KMS-11 (cell line): ENCODE results near the gene THRAP3.
"Not testable (repeated sequence)": the region's sequence is repeated elsewhere in the genome, so short reads cannot be mapped to it uniquely, and the experiment has no call there.

ENCODE experiments used
- H2AFZ ChIP-seq: fragments of 200-600 bp; sonication (generic); 2 replicates; pipeline ENCODE4 v1.6.1; 2016; ENCODE audit warnings: antibody characterized with exemption, mixed run types, low read depth
- H3K27ac ChIP-seq: fragments of 200-600 bp; sonication (generic); 2 replicates; pipeline ENCODE4 v1.6.1; 2016; ENCODE audit warnings: mild to moderate bottlenecking, mixed run types
- H3K27me3 ChIP-seq: fragments of 200-600 bp; sonication (generic); 2 replicates; pipeline ENCODE4 v1.6.1; 2017; ENCODE audit warnings: mild to moderate bottlenecking, low read depth, mixed run types, moderate library complexity; ENCODE audit not compliant: insufficient read depth
- H3K36me3 ChIP-seq: fragments of 200-600 bp; sonication (generic); 2 replicates; pipeline ENCODE4 v1.6.1; 2017; ENCODE audit warnings: mild to moderate bottlenecking, mixed run types; ENCODE audit not compliant: insufficient read depth
- H3K4me1 ChIP-seq: fragments of 200-600 bp; sonication (generic); 2 replicates; pipeline ENCODE4 v1.6.1; 2016; ENCODE audit warnings: mild to moderate bottlenecking, low read depth, mixed run types; ENCODE audit not compliant: poor library complexity, severe bottlenecking
- H3K4me2 ChIP-seq: fragments of 200-600 bp; sonication (generic); 2 replicates; pipeline ENCODE4 v1.7.0; 2016; ENCODE audit warnings: mild to moderate bottlenecking, mixed run types
- H3K4me3 ChIP-seq: fragments of 200-600 bp; sonication (generic); IDR thresholded peaks from 2 replicates; pipeline ENCODE4 v1.6.1; 2017; ENCODE audit warnings: low read depth, low read length, mixed read lengths; ENCODE audit not compliant: insufficient read depth
- H3K79me2 ChIP-seq: fragments of 200-600 bp; sonication (generic); 2 replicates; pipeline ENCODE4 v1.6.1; 2016; ENCODE audit warnings: low read depth, mixed run types; ENCODE audit not compliant: insufficient read depth
- H3K9ac ChIP-seq: fragments of 200-600 bp; sonication (generic); 2 replicates; pipeline ENCODE4 v1.6.1; 2016; ENCODE audit warnings: mild to moderate bottlenecking, mixed run types
- H4K20me1 ChIP-seq: fragments of 200-600 bp; sonication (generic); 2 replicates; pipeline ENCODE4 v1.6.1; 2016; ENCODE audit warnings: mild to moderate bottlenecking, mixed run types; ENCODE audit not compliant: insufficient read depth
- TF ChIP-seq, protein P1 (sequence below): fragments of 200-600 bp; sonication (generic); conservative IDR thresholded peaks from 2 replicates; pipeline ENCODE4 v1.6.1; 2017; ENCODE audit warnings: low read depth, mild to moderate bottlenecking, antibody characterized with exemption, low read length, moderate library complexity, mixed read lengths

THRAP3 gene

GRCh38 chr1:36182734-36183133 lies 41.5 kb upstream of the THRAP3 start:
- Histone ChIP-seq H3K4me1 (peaks cover 3% of the 10 kb centered on the region), H3K79me2 (no peaks in the 10 kb centered on the region), H3K27ac (no peak overlapping the region), H3K27me3 (no peaks in the 10 kb centered on the region), H3K4me3 (no peak overlapping the region), H3K4me2 (no peak overlapping the region), H3K36me3 (no peaks in the 10 kb centered on the region), H3K9ac (no peak overlapping the region), H2AFZ (no peak overlapping the region), H4K20me1 (no peaks in the 10 kb centered on the region)
- TF ChIP-seq, protein P1, sequence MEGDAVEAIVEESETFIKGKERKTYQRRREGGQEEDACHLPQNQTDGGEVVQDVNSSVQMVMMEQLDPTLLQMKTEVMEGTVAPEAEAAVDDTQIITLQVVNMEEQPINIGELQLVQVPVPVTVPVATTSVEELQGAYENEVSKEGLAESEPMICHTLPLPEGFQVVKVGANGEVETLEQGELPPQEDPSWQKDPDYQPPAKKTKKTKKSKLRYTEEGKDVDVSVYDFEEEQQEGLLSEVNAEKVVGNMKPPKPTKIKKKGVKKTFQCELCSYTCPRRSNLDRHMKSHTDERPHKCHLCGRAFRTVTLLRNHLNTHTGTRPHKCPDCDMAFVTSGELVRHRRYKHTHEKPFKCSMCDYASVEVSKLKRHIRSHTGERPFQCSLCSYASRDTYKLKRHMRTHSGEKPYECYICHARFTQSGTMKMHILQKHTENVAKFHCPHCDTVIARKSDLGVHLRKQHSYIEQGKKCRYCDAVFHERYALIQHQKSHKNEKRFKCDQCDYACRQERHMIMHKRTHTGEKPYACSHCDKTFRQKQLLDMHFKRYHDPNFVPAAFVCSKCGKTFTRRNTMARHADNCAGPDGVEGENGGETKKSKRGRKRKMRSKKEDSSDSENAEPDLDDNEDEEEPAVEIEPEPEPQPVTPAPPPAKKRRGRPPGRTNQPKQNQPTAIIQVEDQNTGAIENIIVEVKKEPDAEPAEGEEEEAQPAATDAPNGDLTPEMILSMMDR = no peak

DNA sequence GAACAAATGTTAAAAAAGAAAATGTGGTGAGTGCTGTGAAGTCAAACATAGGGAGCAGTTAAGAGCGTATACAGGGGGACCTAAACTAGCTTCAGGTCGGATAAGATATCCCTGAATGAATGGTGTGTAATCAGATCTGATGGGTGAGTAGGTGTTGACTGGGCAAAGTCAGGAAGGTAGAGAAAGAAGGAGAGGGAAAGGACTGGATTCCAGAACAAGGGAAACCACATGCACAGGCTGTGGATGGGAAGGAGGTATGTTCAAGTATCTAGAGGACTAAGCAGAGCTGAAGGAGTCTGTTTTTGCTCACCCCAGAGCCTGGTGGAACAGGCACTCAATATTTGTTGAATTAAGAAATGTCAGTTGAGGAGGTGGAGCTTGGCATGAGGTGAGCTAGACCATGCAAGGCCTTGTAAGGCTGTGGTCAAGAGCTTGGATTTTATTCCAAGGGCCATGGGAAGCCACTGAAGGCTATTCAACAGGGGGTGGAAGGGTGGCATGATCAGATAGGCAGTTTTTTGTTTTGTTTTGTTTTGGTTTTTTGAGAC lies 40.9 kb upstream of the THRAP3 start:
- TF ChIP-seq, protein P1 = no peak
- H3K27me3 ChIP-seq = no peaks in the 10 kb centered on the region
- no peak overlapping the region for H3K9ac ChIP-seq
- H2AFZ ChIP-seq = no peak overlapping the region
- H4K20me1 ChIP-seq = no peaks in the 10 kb centered on the region
- H3K27ac ChIP-seq = no peak overlapping the region
- H3K4me2 ChIP-seq = no peak overlapping the region
- H3K79me2 ChIP-seq = no peaks in the 10 kb centered on the region
- no peaks in the 10 kb centered on the region for H3K36me3 ChIP-seq
- H3K4me1 ChIP-seq = peaks cover 8% of the 10 kb centered on the region
- no peak overlapping the region for H3K4me3 ChIP-seq

DNA sequence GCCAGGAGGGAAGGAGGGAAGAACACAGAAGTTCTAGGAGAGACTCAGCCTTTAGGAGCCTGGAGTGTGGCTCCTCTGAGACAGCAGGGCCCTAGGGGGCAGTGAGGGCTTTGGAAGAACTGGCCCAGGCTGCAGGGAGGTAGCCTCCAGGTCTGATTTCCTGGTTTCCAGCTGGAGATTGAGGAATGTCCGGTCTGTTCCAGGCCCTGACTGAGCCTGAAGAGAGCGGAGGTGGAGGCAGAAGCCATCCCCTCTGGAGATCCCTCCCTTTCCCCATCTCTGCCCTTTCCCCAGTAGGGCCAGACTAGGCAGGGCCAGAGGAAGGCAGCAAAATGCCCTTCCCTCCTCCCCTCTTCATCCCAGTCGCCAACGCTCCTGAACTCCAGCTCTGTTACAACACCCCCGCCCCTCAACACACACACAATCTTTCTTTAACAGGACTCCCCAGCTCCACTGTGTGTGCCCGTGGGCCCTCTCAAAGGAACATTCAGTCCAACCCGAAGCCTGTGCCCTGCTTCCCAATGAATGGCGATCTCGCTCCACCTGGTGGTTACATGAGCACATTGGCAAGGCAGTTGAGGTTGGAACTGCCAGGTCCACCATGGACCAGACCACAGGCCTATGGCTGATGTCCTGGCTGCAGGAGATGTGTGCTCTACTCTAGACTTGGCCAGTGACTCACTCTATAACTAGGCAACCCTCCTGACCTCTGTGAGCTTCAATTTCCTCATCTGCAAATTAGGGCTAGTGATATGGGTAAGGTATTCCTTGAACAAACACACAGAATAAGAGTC lies 36.2 kb upstream of the THRAP3 start:
- no peak overlapping the region for H3K4me3 ChIP-seq
- H3K27ac ChIP-seq = peak overlapping the region; percentile 17; the same call in 1 of the 2 replicates
- TF ChIP-seq, protein P1 = peak; percentile 91
- H4K20me1 ChIP-seq = no peaks in the 10 kb centered on the region
- H3K27me3 ChIP-seq = no peaks in the 10 kb centered on the region
- peaks cover 8% of the 10 kb centered on the region for H3K4me1 ChIP-seq
- no peaks in the 10 kb centered on the region for H3K36me3 ChIP-seq
- no peaks in the 10 kb centered on the region for H3K79me2 ChIP-seq
- H2AFZ ChIP-seq = peak overlapping the region; percentile 53
- H3K9ac ChIP-seq = peak overlapping the region; percentile 16; the same call in 1 of the 2 replicates
- 0 out of 2 replicates have a peak overlapping the region, but pooled peaks have one; percentile 22 for H3K4me2 ChIP-seq

DNA sequence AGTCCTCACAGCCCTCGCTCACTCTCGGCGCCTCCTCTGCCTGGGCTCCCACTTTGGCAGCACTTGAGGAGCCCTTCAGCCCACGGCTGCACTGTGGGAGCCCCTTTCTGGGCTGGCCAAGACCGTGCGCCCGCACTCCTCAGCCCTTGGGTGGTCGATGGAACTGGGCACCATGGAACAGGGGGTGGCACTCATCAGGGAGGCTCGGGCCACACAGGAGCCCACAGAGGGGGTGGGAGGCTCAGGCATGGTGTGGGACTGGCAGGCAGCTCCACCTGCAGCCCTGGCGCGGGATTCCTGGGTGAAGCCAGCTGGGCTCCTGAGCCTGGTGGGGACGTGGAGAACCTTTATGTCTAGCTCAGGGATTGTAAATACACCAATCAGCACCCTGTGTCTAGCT lies 27.4 kb upstream of the THRAP3 start:
- H3K9ac ChIP-seq, H2AFZ ChIP-seq, H3K79me2 ChIP-seq, H3K4me1 ChIP-seq, H3K27ac ChIP-seq, H3K4me2 ChIP-seq, H3K27me3 ChIP-seq, H3K4me3 ChIP-seq, H4K20me1 ChIP-seq, H3K36me3 ChIP-seq: not testable (repeated sequence)

- Histone ChIP-seq H4K20me1 (no peaks in the 10 kb centered on the region), H3K4me2 (no peak overlapping the region)
- TF ChIP-seq, protein P1 = no peak
Observed at GRCh38 chr1:36198641-36199040, 25.6 kb upstream of the THRAP3 start.

More at GRCh38 chr1:36198641-36199040, 25.6 kb upstream of the THRAP3 start:
- H3K27ac ChIP-seq = no peak overlapping the region
- no peaks in the 10 kb centered on the region for H3K27me3 ChIP-seq
- H3K36me3 ChIP-seq = no peaks in the 10 kb centered on the region
- H3K4me1 ChIP-seq = no peaks in the 10 kb centered on the region
- no peaks in the 10 kb centered on the region for H3K79me2 ChIP-seq
- no peak overlapping the region for H2AFZ ChIP-seq
- no peak overlapping the region for H3K9ac ChIP-seq
- H3K4me3 ChIP-seq = no peak overlapping the region
